HG02943 (cell line): Measurements from ENCODE around the gene B3GALNT1.
A peak's percentile ranks its signal among the peaks of the same experiment; 100 is the strongest.

Experiments used
- ATAC-seq: cut with Tn5 transposase; IDR thresholded peaks from one replicate; pipeline ENCODE4 v1.9.1; 2021; ENCODE audit warnings: mild to moderate bottlenecking, low read depth, moderate library complexity; ENCODE audit not compliant: unreplicated experiment

B3GALNT1 gene, protein sequence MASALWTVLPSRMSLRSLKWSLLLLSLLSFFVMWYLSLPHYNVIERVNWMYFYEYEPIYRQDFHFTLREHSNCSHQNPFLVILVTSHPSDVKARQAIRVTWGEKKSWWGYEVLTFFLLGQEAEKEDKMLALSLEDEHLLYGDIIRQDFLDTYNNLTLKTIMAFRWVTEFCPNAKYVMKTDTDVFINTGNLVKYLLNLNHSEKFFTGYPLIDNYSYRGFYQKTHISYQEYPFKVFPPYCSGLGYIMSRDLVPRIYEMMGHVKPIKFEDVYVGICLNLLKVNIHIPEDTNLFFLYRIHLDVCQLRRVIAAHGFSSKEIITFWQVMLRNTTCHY

DNA sequence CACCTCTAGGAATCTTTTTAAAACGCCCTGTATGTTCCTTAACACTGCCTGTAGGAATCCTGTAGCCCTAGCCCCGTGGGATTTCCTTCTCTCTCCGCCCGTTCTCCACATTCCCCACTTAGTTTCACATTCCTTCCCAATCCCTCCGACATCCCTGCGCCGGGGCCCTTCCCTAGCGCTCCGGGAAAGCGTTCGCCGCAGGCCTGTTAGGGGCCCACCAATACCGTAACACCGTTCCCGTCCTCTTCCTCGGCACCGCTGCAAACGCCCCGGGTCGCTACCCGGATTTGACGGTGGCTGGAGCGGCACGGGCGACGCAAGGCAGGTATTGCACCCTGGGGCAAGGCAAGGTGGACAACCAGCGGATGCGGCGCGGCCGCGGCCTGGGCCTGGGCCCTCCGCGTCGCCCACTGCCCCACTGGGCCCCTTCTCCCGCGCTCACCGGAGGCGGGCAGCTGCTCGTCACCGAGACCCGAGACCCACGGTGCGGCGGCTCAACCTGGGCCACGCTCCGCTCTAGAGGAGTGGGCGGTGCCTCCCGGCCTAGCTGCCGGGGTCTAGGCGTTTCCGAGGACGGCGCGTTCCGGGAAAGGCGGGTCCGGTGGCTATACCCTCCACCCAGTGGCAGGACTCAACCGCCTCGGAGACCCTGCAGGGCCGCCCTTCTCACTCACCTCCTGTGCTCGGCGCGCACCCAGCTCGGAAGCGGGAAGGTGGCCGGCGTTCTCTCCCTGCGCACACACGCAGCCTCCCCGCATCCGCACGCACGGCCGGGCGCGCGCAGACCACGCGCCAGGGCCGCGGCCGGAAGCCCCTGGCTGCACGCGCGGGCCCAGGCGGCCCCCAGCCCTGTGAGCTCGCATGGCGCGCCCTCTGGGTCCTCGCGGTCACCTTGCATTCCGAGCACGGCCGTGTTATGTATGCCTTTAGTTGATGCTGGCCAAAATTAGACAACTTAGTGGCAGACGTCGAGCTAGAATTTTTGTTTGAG lies at the start of gene B3GALNT1:
Gene B3GALNT1, minus strand, starts transcription at position 789 of the 991 bp plus-strand sequence. CDS start 18,595 bp downstream, outside the sequence.
- peak; percentile 83 for ATAC-seq

DNA sequence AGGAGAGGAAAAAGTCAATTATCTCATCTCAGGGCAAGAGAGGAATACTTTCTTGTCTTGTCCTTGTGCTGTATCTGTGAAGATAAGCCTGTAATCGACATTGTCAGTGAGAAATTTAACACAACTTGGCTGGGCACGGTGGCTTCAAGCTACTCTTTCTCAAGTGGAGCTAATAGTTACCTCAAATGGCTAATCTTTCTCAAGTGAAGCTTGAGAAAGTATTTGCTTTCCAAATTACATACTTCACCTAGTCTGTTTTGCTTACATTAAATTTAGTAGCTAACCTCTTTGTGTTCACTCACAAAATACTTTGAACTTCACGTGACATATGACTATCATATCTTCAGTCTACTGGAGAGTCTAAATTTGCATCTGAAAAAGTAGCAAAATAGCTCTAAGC lies 48.3 kb upstream of the B3GALNT1 start:
- no peak for ATAC-seq

DNA sequence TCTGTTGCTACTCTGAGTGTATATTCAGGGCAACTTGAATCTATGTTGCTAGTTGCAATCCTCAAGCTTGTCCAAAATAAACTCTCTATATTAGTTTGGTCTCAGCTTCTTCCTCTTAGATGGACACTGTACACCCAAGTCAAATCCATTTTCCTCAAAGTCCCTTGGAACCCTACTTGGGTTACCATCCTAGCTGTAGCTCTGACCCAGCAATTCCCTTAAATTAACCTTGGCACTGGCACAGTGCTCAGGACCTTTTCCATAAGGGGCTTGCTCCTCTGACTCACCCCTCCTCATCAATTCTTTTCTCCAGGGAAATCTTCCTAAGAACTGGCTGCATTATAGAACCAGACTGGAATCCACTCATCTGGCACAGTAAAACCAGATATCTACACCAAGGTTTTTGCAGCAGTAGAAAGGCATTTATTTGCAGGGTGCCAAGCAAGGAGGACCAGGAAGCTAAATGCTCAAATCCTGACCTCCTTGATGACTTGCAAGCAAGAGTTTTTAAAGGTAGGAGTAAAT lies 44.9 kb upstream of the B3GALNT1 start:
- ATAC-seq: no peak

DNA sequence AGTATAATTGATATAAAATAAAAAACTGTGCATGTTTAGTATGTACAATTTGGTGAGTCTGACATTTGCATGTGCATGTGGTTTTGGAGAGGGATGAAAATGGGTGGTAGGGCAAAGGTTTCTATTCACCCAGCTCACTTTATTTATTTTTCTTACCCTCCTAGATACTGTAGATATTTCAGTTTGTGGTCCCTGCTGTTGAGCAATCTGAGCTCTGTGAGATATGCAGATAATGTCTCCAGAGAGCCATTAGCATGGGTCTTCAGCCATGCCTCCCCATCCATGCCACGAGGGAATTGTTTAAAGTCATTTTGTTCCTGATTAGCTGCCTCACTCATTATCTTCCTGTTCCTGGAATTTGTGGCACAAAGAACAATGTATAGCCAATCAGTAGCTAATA lies 44.4 kb upstream of the B3GALNT1 start:
- ATAC-seq: no peak

DNA sequence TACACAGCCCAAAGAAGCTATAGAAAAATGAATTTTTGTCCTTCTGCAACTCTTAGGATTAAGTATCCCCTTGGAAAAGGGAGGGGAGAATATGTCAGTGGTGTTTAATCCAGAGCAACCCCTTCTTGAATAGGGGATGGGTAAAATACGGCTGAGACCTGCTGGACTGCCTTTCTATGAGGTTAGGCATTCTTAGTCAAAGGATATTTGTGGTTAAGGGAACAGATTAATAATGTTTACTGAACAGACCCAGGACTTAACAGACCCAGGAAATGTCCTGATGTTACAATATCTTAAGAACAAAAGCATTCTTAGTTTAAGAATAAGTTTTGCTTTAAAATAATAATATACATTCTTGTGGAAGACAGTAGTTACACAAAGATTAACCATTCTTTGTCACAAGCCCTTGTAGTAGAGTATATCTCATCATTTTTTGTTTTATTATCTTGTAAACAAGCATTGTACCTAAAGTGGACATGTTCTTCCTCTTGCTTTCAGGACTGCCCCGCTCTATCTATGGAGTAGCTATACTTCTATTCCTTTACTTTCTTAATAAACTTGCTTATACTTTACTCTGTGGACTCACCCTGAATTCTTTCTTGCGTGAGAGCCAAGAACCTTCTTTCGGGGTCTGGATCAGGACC lies 43.8 kb upstream of the B3GALNT1 start:
- ATAC-seq: no peak

DNA sequence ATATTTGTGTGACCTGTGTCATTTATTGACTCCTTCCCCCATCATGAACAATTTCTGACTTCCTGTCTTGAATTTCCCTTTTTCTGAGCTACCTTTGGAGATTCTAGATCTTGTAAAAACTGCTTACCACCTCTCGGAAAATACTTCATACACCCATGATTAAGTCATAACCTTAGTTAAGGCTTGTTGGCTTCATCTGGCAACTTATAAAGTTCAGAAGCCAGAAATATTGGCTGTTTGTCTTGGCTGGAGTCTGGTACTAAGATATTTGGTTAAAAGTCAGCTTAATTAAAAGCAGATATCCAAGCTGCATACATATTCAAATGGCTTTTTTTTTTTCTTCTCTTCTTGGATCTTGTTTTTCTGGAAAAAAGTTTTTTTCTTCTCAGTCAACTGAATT lies 37.3 kb upstream of the B3GALNT1 start:
- ATAC-seq: no peak

DNA sequence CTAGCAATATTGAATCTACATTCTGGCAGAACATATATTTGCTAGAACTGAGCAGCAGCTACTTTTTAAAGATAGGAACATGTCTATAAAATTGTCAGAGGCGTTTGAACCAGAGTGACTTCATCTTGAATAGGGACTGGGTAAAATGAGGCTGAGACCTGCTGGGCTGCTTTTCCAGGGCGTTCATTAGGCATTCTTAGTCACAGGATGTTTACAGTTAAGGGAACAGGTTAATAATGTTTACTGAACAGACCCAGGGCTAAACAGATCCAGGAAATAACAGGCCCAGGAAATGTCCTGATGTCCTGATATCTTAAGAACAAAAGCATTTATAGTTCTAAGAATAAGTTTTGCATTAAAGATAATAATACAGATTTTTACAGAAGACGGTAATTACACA lies 34.5 kb upstream of the B3GALNT1 start:
- ATAC-seq: no peak

DNA sequence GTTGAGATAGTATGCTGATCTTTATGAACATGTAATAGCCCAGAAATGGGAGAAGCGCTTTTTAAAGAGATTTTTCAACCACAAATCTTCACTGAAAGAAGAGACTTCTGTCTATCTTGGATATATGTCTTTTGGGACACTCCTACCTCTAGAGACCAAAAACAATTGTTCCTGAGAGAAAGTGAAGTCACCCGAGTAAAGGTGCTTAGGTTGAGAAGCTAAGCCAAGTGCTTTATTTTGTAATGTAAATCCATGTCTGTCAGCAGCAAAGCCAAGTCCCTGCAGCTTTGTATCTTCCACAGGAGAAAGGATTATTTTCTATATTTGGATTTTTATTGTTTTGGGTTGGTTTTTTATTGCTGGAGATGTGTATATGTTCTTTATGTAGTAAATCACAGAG lies 32.1 kb upstream of the B3GALNT1 start:
- no peak for ATAC-seq

DNA sequence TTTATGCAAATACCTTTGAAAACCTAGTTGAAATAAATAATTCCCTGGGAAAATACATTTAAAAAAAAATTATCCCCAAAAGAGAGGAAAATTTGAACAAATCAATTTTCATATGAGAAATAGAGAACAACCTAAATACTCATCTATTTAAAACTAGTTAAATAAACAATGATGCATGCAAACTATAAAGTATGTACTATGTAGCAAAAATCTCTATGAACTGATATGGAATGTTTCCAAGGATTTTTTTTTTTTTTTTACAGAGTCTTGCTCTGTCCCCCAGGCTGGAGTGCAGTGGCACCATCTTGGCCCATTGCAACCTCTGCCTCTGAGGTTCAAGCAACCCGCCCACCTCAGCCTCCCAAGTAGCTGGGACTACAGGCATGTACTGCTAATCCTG lies 27.2 kb upstream of the B3GALNT1 start:
- no peak for ATAC-seq

DNA sequence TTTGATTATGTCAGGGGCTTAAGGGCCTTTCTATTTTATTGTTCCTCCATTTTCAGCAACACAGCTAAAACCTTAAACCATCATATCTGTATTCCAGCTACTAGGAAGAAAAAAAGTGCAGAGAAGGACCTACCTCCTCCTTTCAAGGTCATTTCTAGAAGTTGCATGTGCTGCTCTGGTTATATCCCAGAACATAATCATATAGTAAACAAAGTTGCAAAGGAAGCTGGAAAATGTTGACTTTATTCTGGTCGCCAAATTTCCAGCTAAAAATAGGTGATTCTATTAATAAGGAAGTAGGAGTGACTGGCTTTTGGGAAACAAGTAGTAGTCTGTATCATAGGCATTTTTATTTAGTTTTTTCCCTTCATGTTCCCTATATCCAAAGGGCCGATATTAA lies 21.3 kb upstream of the B3GALNT1 start:
- no peak for ATAC-seq

DNA sequence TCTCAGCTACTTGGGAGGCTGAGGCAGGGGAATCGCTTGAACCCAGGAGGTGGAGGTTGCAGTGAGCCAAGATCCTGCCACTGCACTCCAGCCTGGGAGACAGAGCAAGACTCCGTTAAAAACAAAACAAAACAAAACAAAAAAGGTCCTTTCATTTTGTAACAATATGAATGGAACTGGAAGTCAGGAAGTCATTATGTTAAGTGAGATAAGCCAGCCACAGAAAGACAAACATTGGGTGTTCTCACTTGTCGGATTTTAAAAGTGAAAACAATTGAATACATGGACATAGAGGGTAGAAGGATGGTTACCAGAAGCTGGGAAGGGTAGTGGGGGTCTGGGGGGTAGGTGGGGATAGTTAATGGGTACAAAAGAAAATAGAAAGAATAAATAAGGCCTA lies 12.5 kb upstream of the B3GALNT1 start:
- no peak for ATAC-seq

DNA sequence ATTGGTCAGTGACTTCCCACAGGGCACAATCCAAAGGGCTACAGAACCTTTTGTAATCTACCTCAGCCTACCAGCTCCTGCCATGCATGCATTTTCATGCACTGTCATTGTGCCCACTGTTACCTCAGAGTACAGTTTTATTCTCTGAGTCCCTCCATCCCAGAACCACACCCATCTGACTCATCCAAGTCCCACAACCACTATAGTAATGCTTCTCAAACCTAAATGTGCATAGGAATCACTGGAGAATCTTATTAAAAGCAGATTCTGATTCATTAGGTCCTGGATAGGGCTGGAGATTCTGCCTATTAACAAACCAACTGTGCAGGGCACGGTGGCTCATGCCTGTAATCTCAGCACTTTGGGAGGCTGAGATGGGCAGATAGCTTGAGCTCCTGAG lies 3.7 kb upstream of the B3GALNT1 start:
- no peak for ATAC-seq

DNA sequence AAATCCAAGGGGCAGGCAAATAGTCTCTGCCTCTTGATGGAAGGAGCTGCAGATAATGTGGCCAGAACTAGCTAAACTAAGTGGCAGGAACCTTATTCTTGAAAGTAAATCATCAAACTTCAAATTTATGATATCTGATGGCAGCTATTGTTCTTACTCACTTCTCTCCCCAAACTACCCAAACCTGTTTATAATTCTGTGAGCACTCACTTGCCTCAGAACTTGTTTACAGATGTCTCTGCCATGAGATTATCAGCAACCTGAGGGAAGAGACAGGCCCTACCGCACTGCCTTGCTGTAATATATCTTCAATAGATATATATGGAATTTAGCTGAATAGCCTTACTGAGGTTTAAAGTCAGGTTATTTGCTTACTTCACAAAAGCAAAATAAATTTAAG lies 2.2 kb upstream of the B3GALNT1 start:
- no peak for ATAC-seq

DNA sequence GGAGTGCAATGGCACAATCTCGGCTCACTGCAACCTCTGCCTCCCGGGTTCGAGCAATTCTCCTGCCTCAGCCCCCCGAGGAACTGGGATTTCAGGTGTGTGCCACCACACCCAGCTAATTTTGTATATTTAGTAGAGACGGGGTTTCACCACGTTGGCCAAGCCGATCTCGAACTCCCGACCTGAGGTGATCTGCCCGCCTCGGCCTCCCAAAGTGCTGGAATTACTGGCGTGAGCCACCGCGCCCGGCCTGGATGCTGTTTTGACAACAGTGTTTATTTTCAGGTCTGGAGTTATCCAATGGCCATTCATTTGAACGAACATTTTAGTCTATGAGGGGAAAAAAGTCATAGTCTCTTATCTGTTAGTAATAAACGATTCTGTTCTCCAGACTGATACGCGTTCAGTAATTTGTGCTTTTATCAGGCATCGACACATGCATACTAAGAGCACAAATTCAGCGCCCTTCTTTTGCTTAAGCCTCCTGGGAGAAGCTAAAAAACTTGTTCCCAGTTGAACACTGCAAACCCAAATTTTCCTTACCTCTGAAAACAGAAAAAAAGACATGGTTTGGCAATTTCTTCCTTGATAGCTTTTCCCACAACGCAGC lies 1.3 kb downstream of the B3GALNT1 start:
- no peak for ATAC-seq

DNA sequence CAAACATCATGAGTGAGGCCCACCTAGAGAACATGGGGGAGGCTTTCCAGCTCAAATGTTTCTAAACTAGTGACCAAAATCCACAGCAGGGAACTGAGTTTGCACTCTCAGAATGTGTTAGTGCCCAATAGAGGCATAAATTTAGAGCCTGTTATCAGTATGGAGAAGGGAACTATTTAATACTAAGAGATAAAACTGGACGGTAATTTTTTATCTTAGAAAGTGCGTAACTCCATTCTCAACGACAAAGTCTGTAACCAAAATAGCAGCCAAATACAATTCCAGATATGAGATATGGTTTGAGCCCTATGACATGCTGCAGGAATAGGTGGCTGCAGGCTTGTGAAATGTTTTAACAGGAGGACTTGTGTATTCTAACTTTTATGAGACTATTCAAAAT lies 3.5 kb downstream of the B3GALNT1 start:
- ATAC-seq: no peak

DNA sequence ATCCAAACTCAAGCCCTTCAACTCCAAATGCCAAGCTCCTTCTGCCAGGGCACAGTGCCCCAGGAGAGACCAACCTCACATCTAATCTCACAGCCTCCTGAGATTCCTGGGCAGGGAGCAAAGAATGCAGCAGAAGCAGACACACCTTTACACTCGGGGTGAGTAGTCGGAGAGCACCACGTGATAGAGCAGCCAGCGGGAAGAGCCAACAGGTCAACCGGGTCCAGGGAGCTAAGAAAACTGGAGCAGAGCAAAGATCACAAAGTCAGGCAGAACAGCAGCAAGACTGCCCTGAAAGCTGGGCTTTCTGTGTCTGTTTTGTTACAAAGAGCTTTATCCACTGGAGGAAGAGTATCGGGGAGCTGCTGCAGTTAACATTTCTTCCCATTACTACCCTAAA lies 4.2 kb downstream of the B3GALNT1 start:
- ATAC-seq: no peak

DNA sequence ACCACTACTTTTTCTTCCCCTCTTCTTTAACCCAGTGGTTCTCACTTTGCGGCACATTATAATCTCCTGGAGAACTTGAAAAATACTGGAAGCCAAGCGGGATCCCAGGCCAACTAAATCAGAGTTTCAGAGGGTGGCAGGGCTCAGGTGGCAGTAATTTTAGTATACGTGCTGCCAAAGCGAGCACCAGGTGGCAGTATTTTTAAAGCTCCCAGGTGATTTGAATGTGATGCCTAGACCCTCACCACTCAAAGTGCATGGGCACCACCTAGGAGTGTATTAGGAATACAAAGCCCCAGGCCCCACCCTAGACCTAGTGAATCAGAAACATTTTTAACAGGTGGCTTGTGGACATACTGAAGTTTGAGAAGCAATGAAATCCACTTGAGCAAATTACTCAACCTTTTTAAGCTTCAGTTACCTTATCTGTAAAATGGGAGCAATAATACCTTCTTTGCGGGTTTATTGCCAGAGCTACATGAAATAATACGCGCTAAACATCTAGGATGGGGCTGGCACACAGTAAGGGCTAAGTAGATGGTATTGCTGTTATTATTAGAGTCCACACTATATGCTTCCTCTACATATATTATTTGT lies 8.3 kb downstream of the B3GALNT1 start:
- no peak for ATAC-seq

DNA sequence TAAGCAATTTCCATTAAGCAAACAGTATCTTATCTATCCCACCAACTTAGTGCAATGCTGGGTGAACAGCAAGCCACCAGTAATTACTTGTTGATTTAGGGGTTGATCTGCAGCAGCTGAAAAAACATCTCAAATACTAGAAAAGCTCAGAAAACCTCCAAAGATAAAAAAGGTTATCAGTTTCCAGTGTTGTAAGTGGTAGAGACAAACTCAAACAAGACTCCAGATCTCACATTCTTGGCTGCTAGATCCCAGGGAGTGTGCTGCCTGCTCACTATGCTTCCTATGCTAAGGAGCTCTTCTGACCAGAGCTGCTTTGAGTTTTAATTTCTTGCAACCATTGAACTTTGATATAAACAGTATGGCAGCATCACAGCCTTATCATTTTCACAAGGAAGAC lies 11.3 kb downstream of the B3GALNT1 start:
- no peak for ATAC-seq

DNA sequence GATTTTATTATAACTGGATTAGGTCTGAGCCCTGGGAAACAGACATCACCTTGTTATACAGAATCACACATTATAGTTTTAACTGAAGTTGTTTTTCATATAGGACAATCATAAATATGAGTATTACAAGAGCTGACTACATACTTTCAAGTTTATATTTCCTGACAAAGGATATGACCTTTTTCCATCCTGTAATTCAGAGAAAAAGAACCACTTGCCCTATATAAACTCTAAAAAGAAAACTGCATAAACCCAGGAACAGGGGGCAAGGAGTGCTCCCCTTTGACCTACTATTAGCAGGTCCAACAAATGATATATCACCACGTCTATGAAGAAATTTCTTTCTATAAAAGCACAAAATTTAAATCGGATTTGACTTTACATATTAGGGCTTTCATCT lies 20.9 kb downstream of the B3GALNT1 start:
- ATAC-seq: no peak

DNA sequence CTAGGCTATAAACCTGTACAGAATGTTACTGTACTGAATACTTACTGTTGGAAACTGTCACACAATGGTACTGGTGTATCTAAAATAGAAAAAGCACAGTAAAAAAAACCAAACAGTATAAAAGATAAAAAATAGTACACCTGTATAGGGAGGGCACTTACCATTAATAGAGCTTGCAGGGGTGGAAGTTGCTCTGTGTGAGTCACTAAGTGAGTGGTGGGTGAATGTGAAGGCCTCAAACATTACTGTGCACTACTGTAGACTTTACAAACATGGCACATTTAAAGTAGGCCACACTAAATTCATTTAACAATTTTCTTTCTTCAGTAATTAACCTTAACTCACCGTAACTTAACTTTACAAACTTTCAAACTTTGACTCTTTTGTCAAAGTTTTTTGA lies 22.0 kb downstream of the B3GALNT1 start:
- ATAC-seq: no peak
